NCI-H526 (cell line): ENCODE results near the gene CLCA2.

Experiments used
- DNase-seq, 2 experiments: peaks; one replicate each; lab custom pipeline; 2025; lab: John Stamatoyannopoulos, UW

The CLCA2 gene

GRCh38 chr1:86423873-86424272 is at the start of gene CLCA2:
CLCA2 (plus strand) TSS chr1:86424171; CDS start chr1:86424248, 77 bp downstream.
- no peak for DNase-seq

GRCh38 chr1:86375688-86376087 is 48.3 kb upstream of the CLCA2 start:
- no peak for DNase-seq

- DNase-seq = no peak
Measured at GRCh38 chr1:86377341-86377740, 46.6 kb upstream of the CLCA2 start.

GRCh38 chr1:86378813-86379212 is 45.2 kb upstream of the CLCA2 start:
- DNase-seq = no peak

GRCh38 chr1:86380257-86380861 is 43.6 kb upstream of the CLCA2 start:
- DNase-seq = peak; percentile 36 to 61

GRCh38 chr1:86381223-86381622 is 42.7 kb upstream of the CLCA2 start:
- no peak for DNase-seq

- no peak for DNase-seq
Measured at GRCh38 chr1:86382878-86383277, 41.1 kb upstream of the CLCA2 start.

- no peak for DNase-seq
Measured at GRCh38 chr1:86387916-86388627, 35.9 kb upstream of the CLCA2 start.

GRCh38 chr1:86388777-86389176 is 35.2 kb upstream of the CLCA2 start:
- DNase-seq = no peak

GRCh38 chr1:86389307-86389706 is 34.7 kb upstream of the CLCA2 start:
- no peak for DNase-seq

GRCh38 chr1:86394416-86394815 is 29.6 kb upstream of the CLCA2 start:
- DNase-seq = no peak

- DNase-seq = peak; percentile 75 to 89
Measured at GRCh38 chr1:86395751-86396497, 28.0 kb upstream of the CLCA2 start, which contains the start of gene ODF2L. ODF2L (minus strand) TSS chr1:86396323; CDS start chr1:86387027, 9,296 bp downstream.

- DNase-seq = no peak
Measured at GRCh38 chr1:86396498-86396890, 27.5 kb upstream of the CLCA2 start.

- no peak for DNase-seq
Measured at GRCh38 chr1:86409416-86410021, 14.5 kb upstream of the CLCA2 start.

GRCh38 chr1:86410879-86411278 is 13.1 kb upstream of the CLCA2 start:
- no peak for DNase-seq

- no peak for DNase-seq
Measured at GRCh38 chr1:86416343-86416742, 7.6 kb upstream of the CLCA2 start.

- DNase-seq = peak in 1 of 2 experiments; percentile 24
Measured at GRCh38 chr1:86419277-86419903, 4.6 kb upstream of the CLCA2 start.

GRCh38 chr1:86421601-86422280 is 2.2 kb upstream of the CLCA2 start:
- DNase-seq = no peak

- no peak for DNase-seq
Measured at GRCh38 chr1:86423473-86423872, 498 bp upstream of the CLCA2 start.

GRCh38 chr1:86429122-86429725 is 5.3 kb downstream of the CLCA2 start:
- no peak for DNase-seq

GRCh38 chr1:86429835-86430234 is 5.9 kb downstream of the CLCA2 start:
- no peak for DNase-seq
